GM18505 (cell line): ENCODE results near the gene BZW1.
"Not testable (repeated sequence)": the region's sequence is repeated elsewhere in the genome, so short reads cannot be mapped to it uniquely, and the experiment has no call there.

Experiments used
- ATAC-seq: cut with Tn5 transposase; IDR thresholded peaks from one replicate; pipeline ENCODE4 v1.9.1; 2021; ENCODE audit not compliant: unreplicated experiment
- POLR2A ChIP-seq: IDR thresholded peaks from 4 replicates; pipeline ENCODE4 v1.6.1; 2011; ENCODE audit warnings: borderline replicate concordance; ENCODE audit not compliant: insufficient read depth, insufficient read length; ENCODE audit errors: extremely low read depth

The BZW1 gene

GRCh38 chr2:200809506-200810251 is 2.0 kb upstream of the BZW1 start:
- no peak for TF ChIP-seq POLR2A
- ATAC-seq, result no peak

GRCh38 chr2:200810252-200810997 is 1.3 kb upstream of the BZW1 start:
- TF ChIP-seq POLR2A, result no peak
- ATAC-seq, result no peak

GRCh38 chr2:200810998-200811332 is 745 bp upstream of the BZW1 start:
- no peak for ATAC-seq
- TF ChIP-seq POLR2A, result no peak

GRCh38 chr2:200812122-200813022 is 662 bp downstream of the BZW1 start:
- ATAC-seq, result peak; percentile 43
- TF ChIP-seq POLR2A, result no peak

- no peak for TF ChIP-seq POLR2A
- ATAC-seq, result no peak
Observed at GRCh38 chr2:200814276-200814815, 2.6 kb downstream of the BZW1 start.

- no peak for ATAC-seq
- no peak for TF ChIP-seq POLR2A
Observed at GRCh38 chr2:200814917-200815316, 3.2 kb downstream of the BZW1 start.

- not testable (repeated sequence) for ATAC-seq
Observed at GRCh38 chr2:200818732-200819131, 7.0 kb downstream of the BZW1 start.

GRCh38 chr2:200820573-200821234 is 9.0 kb downstream of the BZW1 start:
- no peak for TF ChIP-seq POLR2A
- no peak for ATAC-seq

- no peak for TF ChIP-seq POLR2A
- no peak for ATAC-seq
Observed at GRCh38 chr2:200821686-200822245, 10.1 kb downstream of the BZW1 start.

- ATAC-seq, result no peak
Observed at GRCh38 chr2:200828104-200828503, 16.4 kb downstream of the BZW1 start.

GRCh38 chr2:200828572-200829257 is 17.0 kb downstream of the BZW1 start:
- ATAC-seq, result no peak
- TF ChIP-seq POLR2A, result no peak

More at GRCh38 chr2:200828104-200828503, 16.4 kb downstream of the BZW1 start:
- no peak for TF ChIP-seq POLR2A

GRCh38 chr2:200829258-200829655 is 17.5 kb downstream of the BZW1 start:
- no peak for ATAC-seq
- TF ChIP-seq POLR2A, result no peak

- ATAC-seq, result no peak
- no peak for TF ChIP-seq POLR2A
Observed at GRCh38 chr2:200834701-200835100, 23.0 kb downstream of the BZW1 start.

GRCh38 chr2:200839513-200839912 is 27.8 kb downstream of the BZW1 start:
- no peak for TF ChIP-seq POLR2A
- no peak for ATAC-seq
